Measurements from ENCODE around the gene PARP1. TPM values are rescaled to one million over a fixed set of nuclear protein-coding genes. Genes with fewer than 3 reads are reported as not detected.

PARP1 gene
- polyA plus RNA-seq, 3 donors, result 17.7 to 30.0 (median 23.3) TPM

- 32% methylated on average over 7 of the region's 9 CpGs for WGBS (ENCODE audit: insufficient coverage)
- no peak overlapping the region for H3K27ac ChIP-seq (ENCODE audit: low read depth in 1 of 2, low read length in 2 of 2)
- intact Hi-C loops (cut with micrococcal nuclease), result no loop called here
- peak overlapping the region; percentile 4 for H3K4me2 ChIP-seq (replicated peaks; ENCODE audit: extremely low read depth, low read length, poor library complexity, severe bottlenecking)
- H3K27me3 ChIP-seq (ENCODE audit: control insufficient read depth in 2 of 2, insufficient read depth in 2 of 2, low read length in 2 of 2), result no peaks in the 10 kb centered on the region
- Mint-ChIP-seq H3K4me3 (no peak overlapping the region), H3K27me3 (ENCODE audit: low read depth in 3 of 3) (peaks cover 2 to 3% (median 3%) of the 10 kb centered on the region in 3 donors), H3K36me3 (peaks cover 0 to 3% of the 10 kb centered on the region in 2 donors), H3K9me3 (no peaks in the 10 kb centered on the region), H3K4me1 (peaks cover 16% of the 10 kb centered on the region), H3K27ac (no peak overlapping the region)
- no peaks in the 10 kb centered on the region for H3K79me2 ChIP-seq (ENCODE audit: insufficient read depth, low read length)
- H2AFZ ChIP-seq (ENCODE audit: insufficient read depth, low read depth, low read length, poor library complexity, severe bottlenecking), result peak overlapping the region; percentile 68
- H3K9ac ChIP-seq (ENCODE audit: insufficient read depth, low read length, poor library complexity, severe bottlenecking), result no peak overlapping the region
- H3K4me1 ChIP-seq (ENCODE audit: control insufficient read depth in 1 of 2, insufficient read depth in 2 of 2, low read length in 2 of 2), result peaks cover 6 to 8% of the 10 kb centered on the region in 2 donors
- H4K20me1 ChIP-seq (ENCODE audit: insufficient read depth, low read length), result no peaks in the 10 kb centered on the region
- H3K36me3 ChIP-seq (replicated peaks in 1 of 2; ENCODE audit: control insufficient read depth in 1 of 2, insufficient read depth in 2 of 2, low read length in 2 of 2), result peaks cover 0 to 4% of the 10 kb centered on the region in 2 donors
- H3K9me3 ChIP-seq (replicated peaks in 1 of 2; ENCODE audit: control insufficient read depth in 1 of 2, insufficient read depth in 1 of 2, low read length in 2 of 2), result no peaks in the 10 kb centered on the region
- DNase-seq, result no peak
- TF ChIP-seq, protein P1, sequence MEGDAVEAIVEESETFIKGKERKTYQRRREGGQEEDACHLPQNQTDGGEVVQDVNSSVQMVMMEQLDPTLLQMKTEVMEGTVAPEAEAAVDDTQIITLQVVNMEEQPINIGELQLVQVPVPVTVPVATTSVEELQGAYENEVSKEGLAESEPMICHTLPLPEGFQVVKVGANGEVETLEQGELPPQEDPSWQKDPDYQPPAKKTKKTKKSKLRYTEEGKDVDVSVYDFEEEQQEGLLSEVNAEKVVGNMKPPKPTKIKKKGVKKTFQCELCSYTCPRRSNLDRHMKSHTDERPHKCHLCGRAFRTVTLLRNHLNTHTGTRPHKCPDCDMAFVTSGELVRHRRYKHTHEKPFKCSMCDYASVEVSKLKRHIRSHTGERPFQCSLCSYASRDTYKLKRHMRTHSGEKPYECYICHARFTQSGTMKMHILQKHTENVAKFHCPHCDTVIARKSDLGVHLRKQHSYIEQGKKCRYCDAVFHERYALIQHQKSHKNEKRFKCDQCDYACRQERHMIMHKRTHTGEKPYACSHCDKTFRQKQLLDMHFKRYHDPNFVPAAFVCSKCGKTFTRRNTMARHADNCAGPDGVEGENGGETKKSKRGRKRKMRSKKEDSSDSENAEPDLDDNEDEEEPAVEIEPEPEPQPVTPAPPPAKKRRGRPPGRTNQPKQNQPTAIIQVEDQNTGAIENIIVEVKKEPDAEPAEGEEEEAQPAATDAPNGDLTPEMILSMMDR (IDR thresholded peaks at IDR 0.05), result no peak
- no peak overlapping the region for H3K4me3 ChIP-seq (replicated peaks in 1 of 3; ENCODE audit: low read depth in 2 of 3, low read length in 3 of 3)
Observed at GRCh38 chr1:226350519-226350865, 57.4 kb downstream of the PARP1 start.

DNA sequence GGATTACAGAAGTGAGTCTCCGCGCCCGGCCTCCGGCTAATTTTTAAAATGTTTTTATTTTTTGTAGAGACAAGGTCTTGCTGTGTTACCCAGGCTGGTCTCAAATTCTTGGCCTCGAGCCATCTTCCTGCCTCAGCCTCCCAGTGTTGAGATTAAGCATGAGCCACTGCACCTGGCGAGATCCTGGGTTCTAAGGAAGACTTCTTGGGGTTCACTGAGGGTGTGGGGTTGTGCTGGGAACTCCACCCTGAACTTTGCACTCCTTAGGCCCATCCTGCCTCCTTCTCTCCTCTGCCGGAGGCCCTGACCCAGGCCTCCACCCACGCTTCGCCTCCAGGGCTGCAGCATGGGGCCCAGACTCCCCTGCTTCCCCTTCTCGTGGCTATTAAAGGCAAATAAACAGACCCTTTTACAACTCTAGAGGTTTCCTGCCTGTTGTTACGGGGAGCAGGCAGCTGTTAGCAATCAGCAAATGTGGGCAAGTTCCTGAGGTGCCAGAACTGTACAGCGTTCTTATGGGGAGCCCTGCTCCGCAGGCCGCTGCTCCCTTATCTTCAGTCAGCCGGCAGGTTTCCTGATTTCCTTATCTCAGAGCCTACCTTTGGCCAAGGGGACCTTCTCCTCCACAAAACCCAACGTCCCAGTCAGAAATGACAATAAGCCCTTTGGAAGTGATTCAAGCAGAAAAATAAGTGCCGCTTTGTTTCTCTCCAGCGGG lies 57.9 kb downstream of the PARP1 start:
- Histone ChIP-seq H2AFZ (ENCODE audit: insufficient read depth, low read depth, low read length, poor library complexity, severe bottlenecking) (peak overlapping the region; percentile 68), H3K79me2 (ENCODE audit: insufficient read depth, low read length) (no peaks in the 10 kb centered on the region), H3K4me2 (replicated peaks; ENCODE audit: extremely low read depth, low read length, poor library complexity, severe bottlenecking) (peak overlapping the region; percentile 4), H3K36me3 (replicated peaks in 1 of 2; ENCODE audit: control insufficient read depth in 1 of 2, insufficient read depth in 2 of 2, low read length in 2 of 2) (no peaks in the 10 kb centered on the region), H3K27me3 (ENCODE audit: control insufficient read depth in 2 of 2, insufficient read depth in 2 of 2, low read length in 2 of 2) (no peaks in the 10 kb centered on the region), H3K9me3 (replicated peaks in 1 of 2; ENCODE audit: control insufficient read depth in 1 of 2, insufficient read depth in 1 of 2, low read length in 2 of 2) (no peaks in the 10 kb centered on the region), H3K4me1 (ENCODE audit: control insufficient read depth in 1 of 2, insufficient read depth in 2 of 2, low read length in 2 of 2) (peaks cover 6 to 8% of the 10 kb centered on the region in 2 donors), H4K20me1 (ENCODE audit: insufficient read depth, low read length) (no peaks in the 10 kb centered on the region), H3K27ac (ENCODE audit: low read depth in 1 of 2, low read length in 2 of 2) (no peak overlapping the region), H3K4me3 (replicated peaks in 1 of 3; ENCODE audit: low read depth in 2 of 3, low read length in 3 of 3) (no peak overlapping the region), H3K9ac (ENCODE audit: insufficient read depth, low read length, poor library complexity, severe bottlenecking) (no peak overlapping the region)
- H3K27me3 Mint-ChIP-seq (ENCODE audit: low read depth in 3 of 3), result peaks cover 2 to 5% (median 3%) of the 10 kb centered on the region in 3 donors
- TF ChIP-seq, protein P1 (IDR thresholded peaks at IDR 0.05), result no peak
- H3K4me1 Mint-ChIP-seq, result peaks cover 16% of the 10 kb centered on the region
- no peak overlapping the region for H3K27ac Mint-ChIP-seq
- H3K36me3 Mint-ChIP-seq, result no peaks in the 10 kb centered on the region
- intact Hi-C loops (cut with micrococcal nuclease), result no loop called here
- peaks cover 0 to 2% (median 0%) of the 10 kb centered on the region in 7 donors for H3K9me3 Mint-ChIP-seq
- 13% methylated on average over 12 of the region's 18 CpGs for WGBS (ENCODE audit: insufficient coverage)
- peak overlapping the region in 1 of 2 donors; percentile 28 for H3K4me3 Mint-ChIP-seq
- no peak for DNase-seq

Measured in CD14-positive monocyte (primary cell).